PFSK-1 (cell line): ENCODE data around the gene MTA3.

Experiments
- FOXP2 ChIP-seq: optimal IDR thresholded peaks from 2 replicates; pipeline ENCODE3; 2011; ENCODE audit warnings: borderline replicate concordance, control low read depth, inconsistent platforms; ENCODE audit not compliant: insufficient read depth; ENCODE audit errors: extremely low read length, extremely low read depth
- POLR2AphosphoS5 ChIP-seq: IDR thresholded peaks from 2 replicates; pipeline ENCODE4 v1.6.1; 2012; ENCODE audit warnings: low read depth, mild to moderate bottlenecking, control low read depth, low read length, moderate library complexity
- SIN3A ChIP-seq: IDR thresholded peaks from 2 replicates; pipeline ENCODE4 v1.6.1; 2012; ENCODE audit warnings: mild to moderate bottlenecking, low read length, moderate library complexity, borderline replicate concordance; ENCODE audit not compliant: insufficient read depth
- TAF1 ChIP-seq: IDR thresholded peaks from 2 replicates; pipeline ENCODE4 v1.6.1; 2012; ENCODE audit warnings: low read length, control low read depth, borderline replicate concordance; ENCODE audit not compliant: insufficient read depth
- TF ChIP-seq, protein P1 (sequence below), 2 experiments: IDR thresholded peaks; 2 replicates each; pipeline versions ENCODE4 v1.6.1 to v1.8.0; 2011 to 2012; ENCODE audit warnings: low read depth in 2 of 2, low read length in 2 of 2, control low read depth in 1 of 2, inconsistent platforms in 1 of 2, mild to moderate bottlenecking in 1 of 2, moderate library complexity in 1 of 2; ENCODE audit not compliant: insufficient read depth in 1 of 2

MTA3 gene

DNA sequence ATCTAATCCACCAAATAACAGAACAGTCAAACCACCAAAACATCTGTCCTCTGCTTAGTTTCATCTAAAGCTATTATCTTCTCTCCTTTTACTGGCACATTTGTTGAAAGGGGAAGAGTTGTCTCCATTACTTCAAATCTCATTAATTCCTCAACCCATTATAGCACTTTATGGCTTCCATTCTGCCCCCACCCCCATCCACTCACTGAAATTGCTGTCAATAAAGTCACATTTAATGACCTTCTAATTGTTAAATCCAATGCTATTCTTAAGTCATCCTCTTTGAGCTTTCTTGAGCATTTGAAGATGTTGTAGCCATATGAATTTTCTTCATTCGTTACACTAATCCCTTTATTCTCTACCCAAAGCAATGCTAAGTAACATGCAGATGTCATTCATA lies 190.3 kb downstream of the MTA3 start:
- no peak for TF ChIP-seq TAF1
- TF ChIP-seq, protein P1, sequence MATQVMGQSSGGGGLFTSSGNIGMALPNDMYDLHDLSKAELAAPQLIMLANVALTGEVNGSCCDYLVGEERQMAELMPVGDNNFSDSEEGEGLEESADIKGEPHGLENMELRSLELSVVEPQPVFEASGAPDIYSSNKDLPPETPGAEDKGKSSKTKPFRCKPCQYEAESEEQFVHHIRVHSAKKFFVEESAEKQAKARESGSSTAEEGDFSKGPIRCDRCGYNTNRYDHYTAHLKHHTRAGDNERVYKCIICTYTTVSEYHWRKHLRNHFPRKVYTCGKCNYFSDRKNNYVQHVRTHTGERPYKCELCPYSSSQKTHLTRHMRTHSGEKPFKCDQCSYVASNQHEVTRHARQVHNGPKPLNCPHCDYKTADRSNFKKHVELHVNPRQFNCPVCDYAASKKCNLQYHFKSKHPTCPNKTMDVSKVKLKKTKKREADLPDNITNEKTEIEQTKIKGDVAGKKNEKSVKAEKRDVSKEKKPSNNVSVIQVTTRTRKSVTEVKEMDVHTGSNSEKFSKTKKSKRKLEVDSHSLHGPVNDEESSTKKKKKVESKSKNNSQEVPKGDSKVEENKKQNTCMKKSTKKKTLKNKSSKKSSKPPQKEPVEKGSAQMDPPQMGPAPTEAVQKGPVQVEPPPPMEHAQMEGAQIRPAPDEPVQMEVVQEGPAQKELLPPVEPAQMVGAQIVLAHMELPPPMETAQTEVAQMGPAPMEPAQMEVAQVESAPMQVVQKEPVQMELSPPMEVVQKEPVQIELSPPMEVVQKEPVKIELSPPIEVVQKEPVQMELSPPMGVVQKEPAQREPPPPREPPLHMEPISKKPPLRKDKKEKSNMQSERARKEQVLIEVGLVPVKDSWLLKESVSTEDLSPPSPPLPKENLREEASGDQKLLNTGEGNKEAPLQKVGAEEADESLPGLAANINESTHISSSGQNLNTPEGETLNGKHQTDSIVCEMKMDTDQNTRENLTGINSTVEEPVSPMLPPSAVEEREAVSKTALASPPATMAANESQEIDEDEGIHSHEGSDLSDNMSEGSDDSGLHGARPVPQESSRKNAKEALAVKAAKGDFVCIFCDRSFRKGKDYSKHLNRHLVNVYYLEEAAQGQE (IDR thresholded peaks at IDR 0.05; ENCODE audit: insufficient read depth in 1 of 2, low read depth in 2 of 2, low read length in 2 of 2), result no peak
- no peak for TF ChIP-seq POLR2AphosphoS5
- TF ChIP-seq FOXP2, result no peak
- no peak for TF ChIP-seq SIN3A

DNA sequence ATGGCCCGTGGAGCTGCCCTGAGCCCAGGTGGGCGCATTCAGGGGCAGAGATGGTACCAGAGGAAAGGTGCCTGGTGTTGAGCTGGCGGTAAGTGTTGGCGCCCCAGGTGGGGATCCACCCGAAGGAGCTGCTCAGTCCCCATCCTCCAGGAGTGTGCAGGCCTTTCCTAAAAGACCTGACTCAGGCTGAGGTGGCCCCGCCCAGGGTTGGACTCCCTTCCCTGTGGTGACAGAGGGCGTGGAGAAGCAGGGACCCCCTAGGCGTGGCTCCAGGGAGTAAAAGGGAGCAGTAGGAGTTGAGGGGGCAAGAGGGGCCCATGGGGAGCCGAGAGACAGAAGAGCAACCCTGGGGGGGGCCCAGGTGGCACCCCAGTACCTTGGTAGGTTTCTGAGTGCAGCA lies 193.1 kb downstream of the MTA3 start:
- TF ChIP-seq FOXP2 (no peak), TAF1 (no peak), SIN3A (no peak), POLR2AphosphoS5 (no peak)
- TF ChIP-seq, protein P1 (IDR thresholded peaks at IDR 0.05; ENCODE audit: insufficient read depth in 1 of 2, low read depth in 2 of 2, low read length in 2 of 2), result no peak

DNA sequence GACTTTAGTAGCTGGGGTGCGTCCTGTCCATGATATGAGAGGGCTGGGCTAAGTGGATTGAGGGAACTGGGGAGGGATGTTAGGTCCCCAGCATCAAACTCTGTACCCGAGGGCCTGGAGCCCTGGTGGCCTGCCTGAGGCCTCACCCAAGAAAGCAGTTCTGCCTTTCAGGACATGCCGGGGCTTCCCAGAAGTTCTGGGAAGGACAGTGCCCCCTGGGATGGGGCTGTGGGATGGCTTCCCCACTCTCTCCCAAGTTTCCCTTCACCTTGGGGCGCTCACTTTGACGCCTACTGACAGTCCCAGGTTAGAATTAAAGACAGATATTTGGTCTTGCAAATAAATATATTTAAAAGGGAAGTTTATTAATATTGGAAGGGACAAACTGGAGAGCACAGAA lies 193.7 kb downstream of the MTA3 start:
- TF ChIP-seq SIN3A, result no peak
- no peak for TF ChIP-seq TAF1
- TF ChIP-seq, protein P1 (IDR thresholded peaks at IDR 0.05; ENCODE audit: insufficient read depth in 1 of 2, low read depth in 2 of 2, low read length in 2 of 2), result no peak
- TF ChIP-seq POLR2AphosphoS5, result no peak
- TF ChIP-seq FOXP2, result no peak

DNA sequence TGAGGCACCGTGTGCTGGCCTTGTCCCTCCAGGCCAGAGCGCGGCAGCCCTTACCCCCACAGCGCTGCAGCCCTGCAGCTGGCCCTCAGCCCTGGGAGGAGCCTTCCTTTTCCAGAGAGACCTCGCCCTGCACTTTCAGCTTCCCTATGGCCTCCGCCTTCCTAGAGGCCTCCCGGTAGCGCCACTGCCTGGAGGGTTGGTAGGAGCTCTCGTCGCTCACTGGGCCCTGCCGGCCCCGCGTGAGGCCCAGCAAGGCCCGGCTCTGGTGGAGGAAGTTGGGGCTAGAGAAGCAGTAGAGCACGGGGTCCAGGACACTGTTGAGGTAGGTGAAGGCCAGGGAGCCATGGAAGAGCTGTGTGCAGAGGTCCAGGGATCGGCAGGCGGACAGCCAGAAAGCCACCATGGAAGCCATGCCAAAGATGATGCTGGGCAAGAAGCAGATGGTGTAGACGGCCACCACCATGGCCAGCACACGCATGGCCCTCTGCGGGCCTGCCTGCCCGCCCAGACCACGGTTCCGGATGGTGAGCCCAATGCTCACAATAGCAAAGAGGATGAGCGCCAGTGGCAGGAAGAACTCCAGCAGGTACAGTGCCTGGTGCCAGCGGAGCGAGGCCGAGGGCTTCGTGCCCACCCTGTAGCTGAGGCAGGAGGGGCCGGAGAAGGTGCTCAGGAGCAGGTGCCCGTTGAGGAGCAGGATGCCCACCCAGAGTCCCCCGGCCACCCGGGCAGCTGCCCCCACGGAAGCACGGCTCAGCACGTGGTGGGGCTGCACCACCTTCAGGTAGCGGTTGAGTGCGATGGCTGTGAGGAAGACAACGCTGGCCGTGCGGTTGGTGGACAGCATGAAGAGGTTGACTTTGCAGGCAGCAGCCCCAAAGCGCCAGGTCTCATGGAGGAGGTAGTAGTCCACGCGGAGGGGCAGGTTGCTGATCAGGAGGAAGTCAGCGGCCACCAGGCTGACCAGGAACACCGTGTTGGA lies 194.7 kb downstream of the MTA3 start:
- no peak for TF ChIP-seq POLR2AphosphoS5
- no peak for TF ChIP-seq FOXP2
- TF ChIP-seq, protein P1 (IDR thresholded peaks at IDR 0.05; ENCODE audit: insufficient read depth in 1 of 2, low read depth in 2 of 2, low read length in 2 of 2), result no peak
- no peak for TF ChIP-seq SIN3A
- no peak for TF ChIP-seq TAF1
